GM23338 (cell line): ENCODE results near the gene SCGB1C2. TPM values are rescaled to one million over a fixed set of nuclear protein-coding genes. Genes with fewer than 3 reads are reported as not detected.

Experiments
- ATAC-seq: fragments of 200-7000 bp; cut with Tn5 transposase; 3 replicates; pipeline ENCODE4 v1.9.1; 2020
- DNase-seq: peaks from one replicate; pipeline ENCODE4 v3.0.0-alpha.2; 2015; ENCODE audit warnings: low spot score
- H2AFZ ChIP-seq: fragments of 200-600 bp; sonication (generic); 2 replicates; pipeline ENCODE4 v1.8.0; 2016; ENCODE audit warnings: antibody characterized with exemption, mild to moderate bottlenecking, moderate library complexity
- H3F3A ChIP-seq: fragments of 200-600 bp; sonication (generic); replicated peaks from 2 replicates; pipeline ENCODE4 v1.8.0; 2017; ENCODE audit warnings: antibody characterized with exemption, mixed run types, low read depth
- H3K27ac ChIP-seq: fragments of 200-600 bp; sonication (generic); 2 replicates; pipeline ENCODE4 v1.6.1; 2016; ENCODE audit warnings: low read depth
- H3K27me3 ChIP-seq: fragments of 200-600 bp; sonication (generic); 2 replicates; pipeline ENCODE4 v1.8.0; 2016; ENCODE audit warnings: mild to moderate bottlenecking, mixed run types, moderate library complexity; ENCODE audit not compliant: insufficient read depth
- H3K36me3 ChIP-seq: fragments of 200-600 bp; sonication (generic); 2 replicates; pipeline ENCODE4 v1.8.0; 2016; ENCODE audit warnings: mild to moderate bottlenecking; ENCODE audit not compliant: insufficient read depth
- H3K4me1 ChIP-seq: fragments of 200-600 bp; sonication (generic); 2 replicates; pipeline ENCODE4 v1.8.0; 2016; ENCODE audit warnings: mild to moderate bottlenecking, moderate library complexity; ENCODE audit not compliant: insufficient read depth
- H3K4me2 ChIP-seq: fragments of 200-600 bp; sonication (generic); 2 replicates; pipeline ENCODE4 v1.7.1; 2017; ENCODE audit warnings: mixed run types
- H3K4me3 ChIP-seq: fragments of 200-600 bp; sonication (generic); 2 replicates; pipeline ENCODE4 v1.6.1; 2016; ENCODE audit warnings: mixed run types
- H3K79me2 ChIP-seq: fragments of 200-600 bp; sonication (generic); replicated peaks from 2 replicates; pipeline ENCODE4 v1.8.0; 2017; ENCODE audit warnings: mild to moderate bottlenecking; ENCODE audit not compliant: insufficient read depth
- H3K9me2 ChIP-seq: fragments of 200-600 bp; sonication (generic); 2 replicates; pipeline ENCODE4 v1.8.0; 2017; ENCODE audit not compliant: insufficient read depth
- H4K20me1 ChIP-seq: fragments of 200-600 bp; sonication (generic); replicated peaks from 2 replicates; pipeline ENCODE4 v1.8.0; 2017; ENCODE audit warnings: mild to moderate bottlenecking; ENCODE audit not compliant: insufficient read depth
- H3K27ac Mint-ChIP-seq: 2 replicates; pipeline ENCODE4 v1.8.0; 2020; ENCODE audit warnings: inconsistent platforms, mild to moderate bottlenecking, moderate library complexity, mixed read lengths
- H3K27me3 Mint-ChIP-seq: 3 replicates; pipeline ENCODE4 v1.8.0; 2022; ENCODE audit warnings: low read depth, mild to moderate bottlenecking, moderate library complexity, mixed read lengths, inconsistent platforms; ENCODE audit not compliant: insufficient read depth, poor library complexity
- H3K36me3 Mint-ChIP-seq: 3 replicates; pipeline ENCODE4 v1.8.0; 2021; ENCODE audit warnings: low read depth, mild to moderate bottlenecking, inconsistent platforms, moderate library complexity, mixed read lengths
- H3K4me1 Mint-ChIP-seq: 3 replicates; pipeline ENCODE4 v1.8.0; 2020; ENCODE audit warnings: mild to moderate bottlenecking, inconsistent platforms, mixed read lengths
- H3K4me3 Mint-ChIP-seq: 3 replicates; pipeline ENCODE4 v1.8.0; 2021; ENCODE audit warnings: moderate library complexity, mild to moderate bottlenecking, inconsistent platforms, mixed read lengths
- H3K9me3 Mint-ChIP-seq: 3 replicates; pipeline ENCODE4 v1.8.0; 2020; ENCODE audit warnings: moderate library complexity, mild to moderate bottlenecking, inconsistent platforms, mixed read lengths
- CREB1 ChIP-seq: fragments of 250-450 bp; sonication (Bioruptor Pico); IDR thresholded peaks from 2 replicates; pipeline ENCODE4 v1.5.0; 2020; ENCODE audit warnings: low read depth, mild to moderate bottlenecking, moderate library complexity
- CTCF ChIP-seq, 2 experiments: fragments of 200-600 bp in 1 of 2; sonication (generic) in 1 of 2; conservative IDR thresholded peaks; 2 replicates each; pipeline versions ENCODE4 v1.5.1 to v1.6.1; 2016 to 2017; ENCODE audit warnings: antibody characterized with exemption in 2 of 2, low read depth in 2 of 2, mild to moderate bottlenecking in 2 of 2, moderate library complexity in 1 of 2
- ETS1 ChIP-seq: IDR thresholded peaks from 2 replicates; pipeline ENCODE4 v1.6.1; 2016; ENCODE audit warnings: antibody characterized with exemption
- EZH2 ChIP-seq: fragments of 200-600 bp; sonication (generic); IDR thresholded peaks from one replicate; pipeline ENCODE4 v1.8.0; 2017; ENCODE audit warnings: antibody characterized with exemption, mild to moderate bottlenecking, low read depth; ENCODE audit not compliant: unreplicated experiment
- EZH2phosphoT487 ChIP-seq: fragments of 200-600 bp; sonication (generic); IDR thresholded peaks from one replicate; pipeline ENCODE4 v1.8.1; 2018; ENCODE audit warnings: antibody characterized with exemption; ENCODE audit not compliant: unreplicated experiment
- JUNB ChIP-seq: IDR thresholded peaks from one replicate; pipeline ENCODE4 v1.6.1; 2016; ENCODE audit warnings: antibody characterized with exemption; ENCODE audit not compliant: unreplicated experiment
- NANOG ChIP-seq: IDR thresholded peaks from 2 replicates; pipeline ENCODE4 v1.6.1; 2016; ENCODE audit warnings: antibody characterized with exemption, borderline replicate concordance
- POLR2AphosphoS5 ChIP-seq: IDR thresholded peaks from 2 replicates; pipeline ENCODE4 v1.6.1; 2016; ENCODE audit warnings: antibody characterized with exemption, low read depth
- REST ChIP-seq: IDR thresholded peaks from one replicate; pipeline ENCODE4 v1.6.1; 2018; ENCODE audit warnings: antibody characterized with exemption; ENCODE audit not compliant: unreplicated experiment
- STAT1 ChIP-seq: IDR thresholded peaks from one replicate; pipeline ENCODE4 v1.6.1; 2016; ENCODE audit warnings: antibody characterized with exemption; ENCODE audit not compliant: unreplicated experiment
- ZNF114 ChIP-seq: fragments of 250-450 bp; sonication (Bioruptor Pico); IDR thresholded peaks from 2 replicates; pipeline ENCODE4 v1.5.0; 2020; ENCODE audit warnings: mild to moderate bottlenecking, moderate library complexity
- ZNF331 ChIP-seq: fragments of 250-450 bp; sonication (Bioruptor Pico); IDR thresholded peaks from 2 replicates; pipeline ENCODE4 v1.5.0; 2020; ENCODE audit warnings: low read depth, mild to moderate bottlenecking, moderate library complexity
- ZNF462 ChIP-seq: fragments of 250-450 bp; sonication (Bioruptor Pico); IDR thresholded peaks from 2 replicates; pipeline ENCODE4 v1.5.0; 2020; ENCODE audit warnings: mild to moderate bottlenecking, moderate library complexity
- polyA plus RNA-seq: library from polyadenylated mRNA; unstranded; fragments of >200 nt; fragmentation: Nextera tagmentation; extraction: Ambion mirVana; gene quantifications from 2 replicates; pipeline ENCODE4 v1.2.1, GENCODE V29; 2016
- total RNA-seq: library from RNA; depleted of rRNA; stranded (reverse); fragments of >200 nt; shearing (Covaris generic); gene quantifications from 2 replicates; pipeline ENCODE4 v1.2.3, GENCODE V29; 2014

SCGB1C2 gene
- total and polyA plus RNA-seq, 2 experiments from 2014 or later, result not detected

- no peaks in the 10 kb centered on the region for H3K4me1 ChIP-seq
- no peak overlapping the region for H2AFZ ChIP-seq
- no peak overlapping the region for H3K27ac ChIP-seq
- H3K4me3 ChIP-seq, result no peak overlapping the region
- H3K9me3 Mint-ChIP-seq, result no peaks in the 10 kb centered on the region
- no peak for ATAC-seq
- H3K36me3 Mint-ChIP-seq, result no peaks in the 10 kb centered on the region; the same call in 2 of the 3 replicates
- H3K27ac Mint-ChIP-seq, result no peak overlapping the region
- no peak overlapping the region for H3K4me3 Mint-ChIP-seq
- H4K20me1 ChIP-seq, result no peaks in the 10 kb centered on the region
- no peaks in the 10 kb centered on the region for H3F3A ChIP-seq
- no peaks in the 10 kb centered on the region for H3K36me3 ChIP-seq
- H3K79me2 ChIP-seq, result no peaks in the 10 kb centered on the region
- H3K9me2 ChIP-seq, result no peaks in the 10 kb centered on the region
- H3K4me2 ChIP-seq, result no peak overlapping the region
- DNase-seq, result no peak
- peaks cover 3% of the 10 kb centered on the region for H3K27me3 Mint-ChIP-seq
- H3K27me3 ChIP-seq, result no peaks in the 10 kb centered on the region
- TF ChIP-seq POLR2AphosphoS5 (no peak), ZNF331 (CRISPR knock-in tag) (no peak), CTCF (conservative IDR thresholded peaks at IDR 0.05; ENCODE audit: low read depth in 2 of 2) (no peak), REST (no peak), NANOG (no peak), ZNF462 (CRISPR knock-in tag) (no peak), JUNB (no peak), ZNF114 (no peak), EZH2phosphoT487 (no peak), STAT1 (no peak), CREB1 (no peak), EZH2 (no peak), ETS1 (no peak)
- no peaks in the 10 kb centered on the region; the same call in 2 of the 3 replicates for H3K4me1 Mint-ChIP-seq
Observed at GRCh38 chr17:160336-160735, 23.0 kb downstream of the SCGB1C2 start.
